Spinal cord (tissue), 10 donors: ENCODE data around the gene SPRTN. TPM values are rescaled to one million over a fixed set of nuclear protein-coding genes. Genes with fewer than 3 reads are reported as not detected.
"Not testable (repeated sequence)": the region's sequence is repeated elsewhere in the genome, so short reads cannot be mapped to it uniquely, and the experiment has no call there.

Experiments
- DNase-seq, 6 donors: peaks; one replicate each; pipeline versions ENCODE4 v3.0.0 to v3.0.0-alpha.2; 2013 to 2015; ENCODE audit warnings: low spot score in 6 of 6, low read depth in 4 of 6
- H3K27ac ChIP-seq: one replicate; pipeline ENCODE4 v1.5.1; 2013; ENCODE audit warnings: low read depth, low read length, control low read depth
- H3K27me3 ChIP-seq: one replicate; pipeline ENCODE4 v1.6.1; 2013; ENCODE audit warnings: low read length; ENCODE audit not compliant: control insufficient read depth, insufficient read depth
- H3K36me3 ChIP-seq: one replicate; pipeline ENCODE4 v1.6.1; 2013; ENCODE audit warnings: low read length; ENCODE audit not compliant: control insufficient read depth, insufficient read depth
- H3K4me1 ChIP-seq: one replicate; pipeline ENCODE4 v1.6.1; 2013; ENCODE audit warnings: low read length; ENCODE audit not compliant: control insufficient read depth, insufficient read depth
- H3K4me3 ChIP-seq: one replicate; pipeline ENCODE4 v1.5.1; 2013; ENCODE audit warnings: low read depth, low read length, control low read depth
- H3K9me3 ChIP-seq: one replicate; pipeline ENCODE4 v1.6.1; 2013; ENCODE audit warnings: low read length; ENCODE audit not compliant: control insufficient read depth, insufficient read depth
- WGBS: methylation state at CpG from one replicate; pipeline ENCODE4 v1.1.5; 2013; ENCODE audit warnings: missing lambda C conversion rate; ENCODE audit not compliant: insufficient coverage; 5-methylcytosine and 5-hydroxymethylcytosine counted together
- polyA plus RNA-seq, 2 donors: library from polyadenylated mRNA; unstranded; fragments of 120-200 nt; gene quantifications; one replicate each; pipeline ENCODE4 v1.2.1, GENCODE V29; 2013; ENCODE audit not compliant: insufficient read length in 2 of 2
- total RNA-seq, 2 donors: library from RNA; depleted of rRNA in 1 of 2; stranded (reverse); fragments of 120-200 nt in 1 of 2; fragments of >200 nt in 1 of 2; gene quantifications; one replicate each; pipeline versions ENCODE4 v1.2.3 to v1.2.4, GENCODE V29; 2013 to 2014
- donor health status: healthy.

SPRTN gene
- total and polyA plus RNA-seq, 4 donors: 9.8 to 18.0 (median 15.2) TPM

DNA sequence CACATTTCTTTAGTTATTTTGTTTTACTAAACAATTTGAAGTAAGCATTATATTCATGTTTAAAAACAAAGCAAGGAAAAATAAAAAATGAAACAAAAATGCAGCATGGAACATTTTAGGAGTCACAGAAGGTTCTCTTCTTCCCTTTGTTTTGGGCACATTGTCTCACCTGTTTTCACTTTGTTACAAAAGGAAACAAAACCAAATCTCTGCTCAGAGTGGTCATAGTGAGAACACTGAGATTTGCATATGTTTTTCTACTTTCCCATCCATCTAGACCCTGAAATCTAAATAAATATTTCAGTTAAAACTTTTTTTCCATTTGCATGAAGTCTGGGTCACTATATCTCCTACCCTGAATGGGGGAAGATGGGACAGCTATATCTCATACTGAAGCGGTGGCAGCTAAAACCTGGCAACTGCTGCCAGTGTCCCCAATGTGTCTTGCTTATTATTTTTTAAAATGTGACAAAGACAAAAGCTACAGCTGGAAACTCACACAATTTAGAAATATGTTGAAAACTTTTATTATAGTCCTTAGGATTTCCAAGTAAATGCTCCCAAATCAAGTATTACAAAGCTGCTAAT is 3.9 kb upstream of the SPRTN start:
- Histone ChIP-seq H3K36me3 (no peaks in the 10 kb centered on the region), H3K27me3 (no peaks in the 10 kb centered on the region), H3K27ac (no peak overlapping the region), H3K4me1 (peaks cover 20% of the 10 kb centered on the region), H3K9me3 (no peaks in the 10 kb centered on the region), H3K4me3 (no peak overlapping the region)
- no peak for DNase-seq
- WGBS: no CpG with 5 or more reads among the region's 1 CpG

- DNase-seq: no peak
- 100% methylated on average over 2 of the region's 6 CpGs for WGBS
- Histone ChIP-seq H3K27ac (no peak overlapping the region), H3K9me3 (no peaks in the 10 kb centered on the region), H3K4me1 (peaks cover 26% of the 10 kb centered on the region), H3K4me3 (no peak overlapping the region), H3K36me3 (peaks cover 1% of the 10 kb centered on the region), H3K27me3 (no peaks in the 10 kb centered on the region)
These were observed 3.1 kb upstream of the SPRTN start for GRCh38 chr1:231334952-231335351.

GRCh38 chr1:231335663-231336602 is 2.2 kb upstream of the SPRTN start:
- WGBS: 71% methylated on average over 13 of the region's 21 CpGs
- Histone ChIP-seq H3K9me3 (no peaks in the 10 kb centered on the region), H3K27ac (no peak overlapping the region), H3K36me3 (peaks cover 3% of the 10 kb centered on the region), H3K27me3 (no peaks in the 10 kb centered on the region), H3K4me1 (peaks cover 31% of the 10 kb centered on the region), H3K4me3 (peak overlapping the region; percentile 93)
- DNase-seq: no peak

- under 1% methylated on average over 32 of the region's 32 CpGs for WGBS
- Histone ChIP-seq H3K4me3 (peak overlapping the region; percentile 93), H3K9me3 (no peaks in the 10 kb centered on the region), H3K4me1 (peaks cover 31% of the 10 kb centered on the region), H3K27me3 (no peaks in the 10 kb centered on the region), H3K27ac (peak overlapping the region; percentile 92), H3K36me3 (peaks cover 7% of the 10 kb centered on the region)
- peak in 2 of 6 donors; percentile 1 to 7 for DNase-seq
These were observed 1.0 kb upstream of the SPRTN start for GRCh38 chr1:231337043-231337471.

DNA sequence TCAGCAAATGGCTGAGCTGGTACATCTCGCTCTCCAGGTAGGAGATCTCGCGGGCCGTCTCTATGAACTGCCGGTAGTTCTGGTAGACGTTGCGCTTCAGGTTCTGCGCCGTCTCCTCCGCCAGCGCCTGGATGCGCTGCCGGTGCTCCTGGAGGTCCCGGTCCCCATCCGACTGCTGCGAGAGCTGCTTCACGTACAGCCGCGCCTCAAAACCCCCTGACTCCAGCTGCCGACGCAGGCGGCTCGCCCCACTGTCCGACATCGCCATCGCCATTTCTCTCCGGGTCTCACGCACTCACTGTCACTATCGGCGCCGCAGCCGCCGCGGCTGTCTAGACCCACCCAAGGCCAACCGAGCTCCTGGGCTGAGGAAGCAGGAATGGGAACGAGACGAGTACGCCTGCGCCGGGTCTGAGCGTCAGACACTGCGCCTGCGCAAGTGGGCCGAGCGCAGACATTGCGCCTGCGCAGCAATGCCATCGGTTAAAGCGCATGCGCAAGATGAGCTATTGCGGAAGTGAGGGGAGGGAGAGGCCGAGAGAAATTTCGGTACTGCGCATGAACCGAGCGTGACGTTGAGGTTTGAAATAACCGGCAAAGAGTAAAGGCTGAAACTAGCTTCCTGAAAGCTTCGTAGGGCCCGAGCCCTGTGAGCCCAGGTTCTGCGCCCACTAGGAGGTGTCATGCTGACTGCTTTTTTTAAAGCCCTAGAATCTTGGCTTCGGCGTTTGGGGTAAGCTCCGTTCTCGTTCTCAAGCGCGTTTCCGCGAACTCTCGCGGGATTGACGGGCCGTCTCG is 422 bp upstream of the SPRTN start, which contains the start of gene EXOC8:
EXOC8 (minus strand) TSS at position 381 of the 798 bp plus-strand sequence; CDS start at position 274, 107 bp downstream.
- Histone ChIP-seq H3K9me3 (no peaks in the 10 kb centered on the region), H3K27me3 (no peaks in the 10 kb centered on the region), H3K27ac (peak within 1 kb of the TSS; percentile 92), H3K4me3 (peak within 1 kb of the TSS; percentile 93), H3K36me3 (peaks cover 11% of the 10 kb centered on the region), H3K4me1 (peaks cover 31% of the 10 kb centered on the region)
- peak; percentile 97 to 100 (median 99) for DNase-seq
- WGBS: 0% methylated on average over 74 of the region's 74 CpGs

DNA sequence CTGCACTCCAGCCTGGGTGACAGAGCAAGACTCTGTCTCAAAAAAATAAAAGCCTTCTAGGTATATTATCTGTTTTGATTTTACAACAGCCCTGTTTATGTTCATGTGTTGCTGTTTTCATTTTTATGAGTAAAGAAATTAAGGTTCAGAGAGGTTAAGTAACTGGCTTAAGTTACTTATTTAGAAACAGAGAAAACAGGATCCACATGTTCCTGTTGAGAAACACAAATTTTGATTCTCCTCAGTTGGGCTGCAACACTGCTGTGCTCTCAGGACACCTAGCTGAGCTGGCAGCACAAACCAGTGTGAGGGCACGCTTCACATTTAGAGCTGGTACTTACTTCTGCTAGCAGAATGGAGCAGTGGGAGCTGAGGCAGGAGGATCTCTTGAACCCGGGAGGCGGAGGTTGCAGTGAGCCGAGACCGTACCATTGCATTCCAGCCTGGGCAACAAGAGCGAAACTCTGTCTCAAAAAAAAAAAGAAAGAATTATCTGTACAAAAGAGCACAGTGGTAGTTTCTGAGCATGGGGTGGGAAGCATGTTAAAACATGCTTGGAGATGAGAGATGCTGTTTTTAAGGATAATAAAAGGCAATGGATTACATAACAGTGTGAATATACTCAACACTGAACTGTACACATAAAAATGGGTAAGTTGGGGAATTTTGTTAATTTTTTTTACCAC is 2.4 kb downstream of the SPRTN start:
- WGBS: 89% methylated on average over 3 of the region's 6 CpGs
- Histone ChIP-seq H3K4me1 (peaks cover 27% of the 10 kb centered on the region), H3K4me3 (no peak overlapping the region), H3K9me3 (no peaks in the 10 kb centered on the region), H3K36me3 (peaks cover 16% of the 10 kb centered on the region), H3K27me3 (no peaks in the 10 kb centered on the region), H3K27ac (no peak overlapping the region)
- DNase-seq: no peak

DNA sequence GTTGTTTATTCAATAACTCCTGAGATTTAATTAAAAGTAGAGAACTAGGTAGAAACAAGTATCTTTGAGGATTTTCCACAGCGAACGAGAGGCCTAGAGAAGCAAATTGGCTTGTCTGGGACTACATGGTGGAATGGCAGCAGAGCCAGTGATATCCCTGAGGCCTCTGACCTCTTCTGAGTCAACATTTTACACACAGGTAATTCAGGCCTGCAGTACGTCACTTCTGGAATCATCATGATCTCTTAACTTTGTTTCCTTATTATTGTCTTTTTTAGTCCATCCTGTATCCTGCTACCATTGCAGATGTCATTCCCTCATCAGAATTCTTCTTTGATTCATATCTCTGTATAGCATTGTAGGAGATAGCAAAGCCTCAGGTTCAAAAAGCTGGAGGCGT is 9.9 kb downstream of the SPRTN start:
- no peaks in the 10 kb centered on the region for H3K9me3 ChIP-seq
- WGBS: 96% methylated on average over 3 of the region's 4 CpGs
- no peak for DNase-seq
- H3K4me1 ChIP-seq: no peaks in the 10 kb centered on the region
- no peak overlapping the region for H3K27ac ChIP-seq
- H3K27me3 ChIP-seq: no peaks in the 10 kb centered on the region
- H3K4me3 ChIP-seq: no peak overlapping the region
- H3K36me3 ChIP-seq: peaks cover 22% of the 10 kb centered on the region

DNA sequence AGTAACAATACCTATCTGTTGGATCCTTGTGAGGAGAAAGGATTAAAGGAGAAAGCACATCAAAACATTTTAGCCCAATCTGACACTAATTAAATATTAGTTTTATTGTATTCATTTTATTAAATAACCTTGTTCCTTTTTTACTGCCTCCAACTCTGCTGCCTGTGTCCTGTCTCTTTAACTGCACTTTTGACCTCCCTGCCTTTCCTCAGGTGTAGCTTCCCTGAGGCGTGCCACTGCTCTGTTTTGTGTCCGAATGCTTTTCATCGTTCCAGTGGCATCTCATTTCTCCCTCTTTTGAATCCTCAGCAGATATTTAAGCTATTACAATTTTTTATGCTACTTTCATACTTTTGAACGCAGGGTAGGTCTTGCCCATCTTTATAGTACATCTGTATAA is 10.3 kb downstream of the SPRTN start:
- WGBS: 100% methylated on average over 3 of the region's 4 CpGs
- no peaks in the 10 kb centered on the region for H3K4me1 ChIP-seq
- no peak for DNase-seq

DNA sequence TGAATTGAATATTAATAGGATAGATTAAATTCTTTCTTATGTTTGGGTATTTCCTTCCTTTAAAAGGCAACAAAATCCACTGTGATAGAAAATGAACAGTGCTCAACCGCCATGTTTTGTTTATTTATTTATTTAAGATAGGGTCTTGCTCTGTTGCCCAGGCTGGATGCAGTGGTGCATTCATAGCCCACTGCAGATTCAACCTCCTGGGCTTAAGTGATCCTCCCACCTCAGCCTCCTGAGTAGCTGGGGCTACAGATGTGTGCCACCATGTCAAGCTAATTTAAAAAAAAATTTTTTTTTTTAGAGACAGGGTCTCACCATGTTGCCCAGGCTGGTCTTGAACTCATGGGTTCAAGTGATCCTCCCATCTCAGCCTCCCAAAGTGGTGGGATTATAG is 10.8 kb downstream of the SPRTN start:
- not testable (repeated sequence) for H3K9me3 ChIP-seq, H3K4me1 ChIP-seq, H3K27me3 ChIP-seq, H3K4me3 ChIP-seq, H3K27ac ChIP-seq, DNase-seq
- no CpG with 5 or more reads among the region's 1 CpG for WGBS
- H3K36me3 ChIP-seq: peaks cover 22% of the 10 kb centered on the region

More for the DNA sequence above, 10.3 kb downstream of the SPRTN start:
- Histone ChIP-seq H3K9me3 (no peaks in the 10 kb centered on the region), H3K27me3 (no peaks in the 10 kb centered on the region), H3K36me3 (peaks cover 22% of the 10 kb centered on the region), H3K27ac (no peak overlapping the region), H3K4me3 (no peak overlapping the region)
